NT2/D1 (cell line): Measurements from ENCODE around the gene GPC6.
"Not testable (repeated sequence)": the region's sequence is repeated elsewhere in the genome, so short reads cannot be mapped to it uniquely, and the experiment has no call there.

Source experiments
- DNase-seq: peaks from one replicate; pipeline ENCODE4 v3.0.0-alpha.2; 2011; ENCODE audit warnings: low read depth, low spot score
- H3K27me3 ChIP-seq: 2 replicates; pipeline ENCODE4 v1.6.0; 2011; ENCODE audit warnings: mild to moderate bottlenecking; ENCODE audit not compliant: insufficient read length, insufficient read depth
- H3K36me3 ChIP-seq: 2 replicates; pipeline ENCODE4 v1.6.1; 2011; ENCODE audit warnings: mild to moderate bottlenecking, low read length, mixed read lengths; ENCODE audit not compliant: insufficient read depth, insufficient read length
- H3K4me1 ChIP-seq: 2 replicates; pipeline ENCODE4 v1.5.1; 2011; ENCODE audit not compliant: insufficient read depth, insufficient read length
- H3K4me3 ChIP-seq: 2 replicates; pipeline ENCODE4 v1.5.1; 2011; ENCODE audit warnings: low read depth; ENCODE audit not compliant: insufficient read length
- H3K9ac ChIP-seq: 2 replicates; pipeline ENCODE4 v1.6.0; 2011; ENCODE audit warnings: low read depth; ENCODE audit not compliant: insufficient read length
- H3K9me3 ChIP-seq: 2 replicates; pipeline ENCODE4 v1.5.1; 2011; ENCODE audit warnings: mild to moderate bottlenecking, low read length; ENCODE audit not compliant: insufficient read depth
- SUZ12 ChIP-seq: IDR thresholded peaks from 2 replicates; pipeline ENCODE4 v1.6.1; 2011; ENCODE audit not compliant: insufficient read length, insufficient read depth; ENCODE audit errors: extremely low read depth
- YY1 ChIP-seq: IDR thresholded peaks from 2 replicates; pipeline ENCODE4 v1.6.1; 2011; ENCODE audit not compliant: insufficient read length, insufficient read depth
- ZNF274 ChIP-seq: IDR thresholded peaks from 2 replicates; pipeline ENCODE4 v1.6.1; 2011; ENCODE audit warnings: mild to moderate bottlenecking, low read depth, low read length

Gene GPC6

DNA sequence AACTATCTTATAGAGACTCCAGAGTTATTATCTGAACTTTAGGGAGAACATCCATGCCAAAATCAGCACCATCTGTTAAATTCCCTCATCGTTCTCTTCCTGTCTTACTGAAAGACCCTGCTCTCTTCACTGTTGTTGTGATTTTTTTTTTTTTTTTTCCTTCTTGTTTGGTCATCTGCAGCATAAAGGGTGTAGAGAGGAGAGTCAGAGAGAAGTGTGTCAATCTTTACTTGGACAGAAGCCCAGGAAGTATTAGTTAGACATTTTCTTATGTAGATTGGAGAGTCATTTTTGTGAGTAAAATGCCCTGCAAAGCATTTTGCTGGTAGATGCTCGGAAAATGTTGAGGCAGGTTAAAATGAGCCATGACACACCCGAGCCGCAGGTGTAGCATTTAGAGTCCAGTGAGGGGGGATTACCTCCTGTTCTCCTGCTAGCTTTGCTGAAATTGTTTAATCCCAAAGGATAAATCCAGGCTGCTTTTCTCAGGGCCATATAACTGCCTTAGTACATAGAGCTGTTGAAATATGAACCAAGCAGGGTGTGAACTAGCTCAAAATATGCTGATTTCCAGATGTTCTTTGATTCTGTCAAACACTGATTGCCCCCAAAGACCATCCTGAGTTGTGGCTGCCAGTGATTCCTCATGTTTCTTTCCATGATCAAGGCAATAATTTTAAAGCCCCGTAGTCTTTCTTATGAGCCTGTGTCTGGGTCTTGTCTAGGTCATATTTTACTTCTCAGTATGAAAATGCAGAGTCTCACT is 1109.3 kb downstream of the GPC6 start:
- Histone ChIP-seq H3K27me3 (no peaks in the 10 kb centered on the region), H3K4me3 (no peak overlapping the region), H3K4me1 (no peaks in the 10 kb centered on the region), H3K9me3 (no peaks in the 10 kb centered on the region), H3K36me3 (no peaks in the 10 kb centered on the region), H3K9ac (no peak overlapping the region)
- DNase-seq = no peak
- TF ChIP-seq YY1 (no peak), ZNF274 (no peak), SUZ12 (no peak)

DNA sequence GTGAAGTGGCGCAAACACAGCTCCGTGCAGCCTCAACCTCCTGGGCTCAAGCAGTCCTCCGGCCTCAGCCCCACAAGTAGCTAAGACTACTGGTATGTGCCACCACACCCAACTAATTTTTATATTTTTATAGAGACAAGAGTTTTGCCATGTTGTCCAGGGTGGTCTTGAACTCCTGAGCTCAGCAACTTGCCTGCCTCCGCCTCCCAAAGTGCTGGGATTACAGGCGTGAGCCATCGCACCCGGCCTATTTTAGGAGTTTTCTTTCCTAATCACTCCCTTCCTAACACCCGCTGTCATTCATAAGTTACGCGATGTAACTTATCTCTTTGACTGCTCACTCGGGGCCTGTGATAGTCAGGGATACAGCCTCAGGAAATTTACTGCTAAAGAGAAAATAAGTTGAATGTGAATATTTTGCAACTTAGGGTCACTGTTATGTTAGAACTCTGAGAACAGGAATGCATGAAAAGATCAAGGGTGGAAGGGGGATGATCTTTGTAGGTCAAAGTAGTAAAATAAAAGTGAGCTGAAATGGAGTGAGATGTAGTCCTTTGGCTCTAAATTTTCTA is 1112.6 kb downstream of the GPC6 start:
- no peaks in the 10 kb centered on the region for H3K27me3 ChIP-seq
- H3K9ac ChIP-seq = no peak overlapping the region
- TF ChIP-seq SUZ12 (no peak), YY1 (no peak), ZNF274 (no peak)
- no peak for DNase-seq
- no peak overlapping the region for H3K4me3 ChIP-seq
- H3K36me3 ChIP-seq = no peaks in the 10 kb centered on the region
- H3K4me1 ChIP-seq = peaks cover under 1% of the 10 kb centered on the region
- H3K9me3 ChIP-seq = no peaks in the 10 kb centered on the region

DNA sequence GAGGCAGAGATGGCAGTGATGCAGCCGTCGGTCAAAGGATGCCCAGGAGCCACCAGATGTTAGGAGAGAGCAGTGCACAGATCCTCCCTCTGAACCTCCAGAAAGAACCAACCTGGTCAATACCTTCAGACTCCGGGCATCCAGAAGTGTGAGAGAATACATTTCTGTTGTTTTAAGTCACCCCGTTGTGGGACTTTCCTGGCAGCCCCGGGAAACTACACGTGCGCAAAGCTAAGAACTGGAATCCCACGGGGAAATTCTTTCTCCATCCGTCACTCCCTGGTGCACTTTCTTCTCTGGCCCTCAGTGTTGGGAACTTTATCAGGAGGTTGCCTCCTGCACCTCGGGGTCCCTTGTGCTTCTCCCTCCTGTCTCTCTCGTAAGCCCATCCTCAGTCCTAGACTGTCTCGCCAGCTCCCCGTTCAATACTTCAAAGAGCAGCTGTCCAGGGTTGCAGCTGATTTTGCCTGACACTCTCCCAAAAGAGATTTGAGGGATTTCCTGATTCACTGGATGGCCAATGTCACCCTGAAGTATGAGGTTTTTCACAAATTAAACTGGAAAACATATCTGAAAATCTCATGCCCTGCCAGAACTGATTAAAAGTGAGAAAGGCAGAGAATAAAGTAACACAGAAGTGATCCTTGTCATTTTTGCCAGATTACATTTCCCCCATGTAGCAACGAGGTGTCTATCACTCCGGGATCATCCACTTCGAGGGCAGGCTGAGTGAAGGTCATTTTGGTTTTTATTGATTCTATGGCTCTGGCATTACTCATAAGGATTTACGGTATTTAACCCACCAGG is 1116.0 kb downstream of the GPC6 start:
- H3K9me3 ChIP-seq = no peaks in the 10 kb centered on the region
- H3K4me1 ChIP-seq = peaks cover 4% of the 10 kb centered on the region
- H3K36me3 ChIP-seq = no peaks in the 10 kb centered on the region
- TF ChIP-seq ZNF274 (no peak), YY1 (no peak), SUZ12 (no peak)
- no peak for DNase-seq
- no peak overlapping the region for H3K9ac ChIP-seq
- no peak overlapping the region for H3K4me3 ChIP-seq
- no peaks in the 10 kb centered on the region for H3K27me3 ChIP-seq

DNA sequence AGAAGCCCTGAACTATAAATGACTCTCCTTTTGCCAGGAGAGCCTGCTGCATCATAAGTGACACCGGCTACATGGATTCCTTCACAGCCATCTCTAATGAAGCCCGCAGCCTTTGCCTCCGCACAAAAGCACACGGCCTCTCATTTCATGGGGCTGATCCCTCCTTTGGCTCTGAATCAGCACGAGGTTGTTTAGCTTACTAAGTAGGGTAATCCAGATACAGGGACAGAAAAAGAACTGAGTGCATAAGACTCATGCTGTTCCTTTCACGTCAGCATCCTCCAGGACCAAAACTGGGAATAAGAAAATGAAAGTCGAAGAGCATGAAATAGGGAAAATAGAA is 1116.6 kb downstream of the GPC6 start:
- no peaks in the 10 kb centered on the region for H3K36me3 ChIP-seq
- no peak for DNase-seq
- no peak overlapping the region for H3K4me3 ChIP-seq
- H3K9me3 ChIP-seq = no peaks in the 10 kb centered on the region
- H3K27me3 ChIP-seq = no peaks in the 10 kb centered on the region
- H3K9ac ChIP-seq = no peak overlapping the region
- TF ChIP-seq SUZ12 (no peak), ZNF274 (no peak), YY1 (no peak)
- H3K4me1 ChIP-seq = peaks cover 4% of the 10 kb centered on the region

DNA sequence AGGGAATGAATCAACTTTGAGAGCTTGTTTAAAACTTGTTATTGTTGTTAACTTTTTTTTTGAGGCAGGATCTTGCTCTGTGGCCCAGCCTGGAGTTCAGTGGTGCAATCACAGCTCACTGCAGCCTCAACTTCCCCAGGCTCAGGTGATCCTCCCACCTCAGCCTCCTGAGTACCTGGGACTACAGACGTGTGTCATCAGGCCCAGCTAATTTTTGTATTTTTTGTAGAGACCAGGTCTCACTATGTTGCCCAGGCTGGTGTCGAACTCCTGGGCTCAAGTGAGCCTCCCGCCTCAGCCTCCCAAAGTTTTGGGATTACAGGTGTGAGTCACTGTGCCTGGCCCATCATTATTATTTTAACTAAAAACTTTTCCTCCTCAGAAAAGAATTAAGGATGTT is 1117.1 kb downstream of the GPC6 start:
- not testable (repeated sequence) for DNase-seq, H3K36me3 ChIP-seq, H3K27me3 ChIP-seq, H3K4me1 ChIP-seq, H3K9me3 ChIP-seq, H3K4me3 ChIP-seq, H3K9ac ChIP-seq

DNA sequence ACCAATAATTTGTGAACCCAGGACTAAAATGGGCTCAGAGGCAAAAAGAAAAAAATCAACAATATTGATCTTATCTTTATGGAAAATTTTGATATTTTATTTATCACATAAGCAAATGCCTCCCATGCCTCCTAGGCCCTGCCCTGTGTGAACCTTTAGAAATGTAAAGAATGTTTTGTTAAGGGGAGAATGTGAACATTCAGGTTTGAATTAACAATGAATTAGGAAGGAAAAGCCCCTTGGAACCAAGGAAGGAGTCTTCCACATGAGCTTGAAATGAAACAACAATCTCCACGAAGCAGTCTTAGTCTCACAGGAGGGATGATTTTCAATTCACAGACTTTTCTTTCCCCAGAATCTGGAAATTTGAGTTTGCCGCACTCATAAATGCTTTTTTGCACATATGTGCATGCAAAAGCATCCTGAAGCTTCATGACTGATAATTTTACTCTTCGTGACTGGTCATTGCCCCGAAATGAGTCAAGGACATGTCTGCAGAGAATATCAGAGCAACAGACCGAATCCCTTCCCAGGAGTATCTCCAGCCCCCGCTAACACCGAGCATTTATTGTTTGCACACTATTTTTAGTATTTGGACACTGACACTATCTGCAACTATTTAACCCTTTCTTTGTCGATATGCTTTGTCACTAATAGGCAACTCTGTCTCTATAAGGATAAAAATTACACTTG is 1117.7 kb downstream of the GPC6 start:
- H3K36me3 ChIP-seq = no peaks in the 10 kb centered on the region
- H3K4me1 ChIP-seq = peaks cover 4% of the 10 kb centered on the region
- DNase-seq = no peak
- no peaks in the 10 kb centered on the region for H3K27me3 ChIP-seq
- no peaks in the 10 kb centered on the region for H3K9me3 ChIP-seq
- H3K4me3 ChIP-seq = no peak overlapping the region
- H3K9ac ChIP-seq = no peak overlapping the region
- TF ChIP-seq SUZ12 (no peak), YY1 (no peak), ZNF274 (no peak)

DNA sequence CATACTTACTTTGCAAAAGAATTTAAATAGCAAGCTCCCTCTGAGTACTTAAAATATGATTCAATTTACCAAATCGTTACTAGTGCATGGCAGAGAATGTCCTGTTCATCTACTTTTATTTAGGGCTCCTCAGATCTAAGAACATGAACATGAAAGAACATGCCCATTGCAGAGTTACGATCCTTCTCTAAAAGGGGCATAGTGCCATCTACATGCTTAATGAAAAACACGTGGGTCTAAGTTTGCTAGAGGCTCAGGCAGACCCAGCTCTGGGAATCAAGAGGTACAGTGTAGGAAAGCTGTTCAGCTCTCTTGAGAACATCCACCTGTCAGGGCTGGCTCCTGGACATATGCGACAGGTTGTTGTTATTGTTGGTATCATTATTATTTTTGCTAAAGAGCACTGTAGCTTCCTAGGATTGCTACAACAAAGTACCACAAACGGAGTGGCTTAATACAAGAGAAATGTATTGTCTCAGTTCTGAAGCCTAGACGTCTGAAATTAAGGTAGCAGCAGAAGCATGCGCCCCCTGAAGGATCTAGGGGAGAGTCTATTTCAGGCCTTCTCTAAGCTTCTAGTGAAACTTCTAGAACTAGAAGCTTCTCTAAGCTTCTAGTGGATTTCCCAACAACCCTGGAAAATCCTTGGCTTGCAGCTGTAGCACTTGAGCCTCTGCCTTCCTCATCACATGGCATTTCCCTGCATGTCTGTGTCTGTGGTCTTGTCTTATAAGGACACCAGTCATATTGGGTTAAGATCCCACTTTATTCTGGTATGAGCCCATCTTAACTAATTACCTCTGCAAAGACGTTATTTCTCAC is 1119.0 kb downstream of the GPC6 start:
- no peak for DNase-seq
- H3K4me1 ChIP-seq = peaks cover 4% of the 10 kb centered on the region
- TF ChIP-seq SUZ12 = no peak
- no peak for TF ChIP-seq YY1
- TF ChIP-seq ZNF274 = no peak
- no peaks in the 10 kb centered on the region for H3K9me3 ChIP-seq
- no peaks in the 10 kb centered on the region for H3K27me3 ChIP-seq
- no peak overlapping the region for H3K9ac ChIP-seq
- H3K36me3 ChIP-seq = no peaks in the 10 kb centered on the region
- H3K4me3 ChIP-seq = no peak overlapping the region
